NB4 (cell line): ENCODE results near the gene LCA5L.
A peak's percentile ranks its signal among the peaks of the same experiment; 100 is the strongest.

Experiments used
- DNase-seq: peaks from one replicate; pipeline ENCODE4 v3.0.0; 2010; ENCODE audit warnings: low read depth
- H3K4me3 ChIP-seq: one replicate; pipeline ENCODE4 v1.5.1; 2011; ENCODE audit warnings: mild to moderate bottlenecking, low read depth, low read length, moderate library complexity
- CTCF ChIP-seq: IDR thresholded peaks from one replicate; pipeline ENCODE4 v1.5.1; 2012; ENCODE audit warnings: low read depth, low read length
- MAX ChIP-seq: IDR thresholded peaks from 2 replicates; pipeline ENCODE4 v1.6.1; 2011; ENCODE audit warnings: low read depth, low read length
- MYC ChIP-seq: IDR thresholded peaks from 2 replicates; pipeline ENCODE4 v1.6.1; 2011; ENCODE audit warnings: low read depth, low read length
- POLR2A ChIP-seq: IDR thresholded peaks from 2 replicates; pipeline ENCODE4 v1.6.1; 2011; ENCODE audit warnings: mild to moderate bottlenecking; ENCODE audit not compliant: insufficient read length; ENCODE audit errors: extremely low read depth

Gene LCA5L

GRCh38 chr21:39447264-39447663 lies 1.7 kb upstream of the LCA5L start:
- DNase-seq = no peak

GRCh38 chr21:39444421-39445180 lies 977 bp downstream of the LCA5L start:
- no peak for TF ChIP-seq MYC
- no peak for TF ChIP-seq POLR2A
- no peak for TF ChIP-seq CTCF
- TF ChIP-seq MAX = no peak
- peak; percentile 4 for DNase-seq
- peak overlapping the region; percentile 73 for H3K4me3 ChIP-seq

More at GRCh38 chr21:39447264-39447663, 1.7 kb upstream of the LCA5L start:
- no peak for TF ChIP-seq MAX
- TF ChIP-seq CTCF = no peak
- no peak for TF ChIP-seq MYC
- no peak for TF ChIP-seq POLR2A
- no peak overlapping the region for H3K4me3 ChIP-seq

- peak; percentile 70 for DNase-seq
- no peak overlapping the region for H3K4me3 ChIP-seq
- TF ChIP-seq MYC (no peak), CTCF (peak; percentile 85)
These were observed 3.8 kb downstream of the LCA5L start for GRCh38 chr21:39441502-39442475.

- H3K4me3 ChIP-seq = no peak overlapping the region
- TF ChIP-seq POLR2A = no peak
- no peak for TF ChIP-seq CTCF
- no peak for TF ChIP-seq MYC
- TF ChIP-seq MAX = no peak
- DNase-seq = no peak
These were observed 6.3 kb downstream of the LCA5L start for GRCh38 chr21:39439232-39439631.

GRCh38 chr21:39434950-39435349 lies 10.6 kb downstream of the LCA5L start:
- TF ChIP-seq MYC (no peak), CTCF (no peak), MAX (no peak), POLR2A (no peak)
- H3K4me3 ChIP-seq = no peak overlapping the region
- no peak for DNase-seq
